Measurements from ENCODE around the gene BICC1. TPM values are rescaled to one million over a fixed set of nuclear protein-coding genes. Genes with fewer than 3 reads are reported as not detected.

The BICC1 gene
- total RNA-seq, 1 experiment from 2014 or later, result 0.52 TPM

- no peak for DNase-seq (ENCODE audit: extremely low read depth, low read depth)
Observed at GRCh38 chr10:58734116-58734515, 221.4 kb downstream of the BICC1 start.

- no peak for DNase-seq (ENCODE audit: extremely low read depth, low read depth)
Observed at GRCh38 chr10:58734664-58735063, 222.0 kb downstream of the BICC1 start.

GRCh38 chr10:58735087-58735486 lies 222.4 kb downstream of the BICC1 start:
- DNase-seq (ENCODE audit: extremely low read depth, low read depth), result no peak

GRCh38 chr10:58740620-58741369 lies 228.1 kb downstream of the BICC1 start:
- no peak for DNase-seq (ENCODE audit: extremely low read depth, low read depth)

GRCh38 chr10:58741673-58742072 lies 229.0 kb downstream of the BICC1 start:
- DNase-seq (ENCODE audit: extremely low read depth, low read depth), result no peak

- DNase-seq (ENCODE audit: extremely low read depth, low read depth), result no peak
Observed at GRCh38 chr10:58742141-58742540, 229.5 kb downstream of the BICC1 start.

GRCh38 chr10:58743466-58744115 lies 230.9 kb downstream of the BICC1 start:
- no peak for DNase-seq (ENCODE audit: extremely low read depth, low read depth)

GRCh38 chr10:58746474-58747185 lies 234.0 kb downstream of the BICC1 start:
- DNase-seq (ENCODE audit: extremely low read depth, low read depth), result no peak

GRCh38 chr10:58747687-58748086 lies 235.0 kb downstream of the BICC1 start:
- no peak for DNase-seq (ENCODE audit: extremely low read depth, low read depth)

- DNase-seq (ENCODE audit: extremely low read depth, low read depth), result no peak
Observed at GRCh38 chr10:58752665-58753064, 240.0 kb downstream of the BICC1 start.

GRCh38 chr10:58753425-58753824 lies 240.8 kb downstream of the BICC1 start:
- no peak for DNase-seq (ENCODE audit: extremely low read depth, low read depth)

- no peak for DNase-seq (ENCODE audit: extremely low read depth, low read depth)
Observed at GRCh38 chr10:58754469-58755339, 242.0 kb downstream of the BICC1 start.

- no peak for DNase-seq (ENCODE audit: extremely low read depth, low read depth)
Observed at GRCh38 chr10:58755340-58755610, 242.6 kb downstream of the BICC1 start.

GRCh38 chr10:58755677-58756076 lies 243.0 kb downstream of the BICC1 start:
- DNase-seq (ENCODE audit: extremely low read depth, low read depth), result no peak

- DNase-seq (ENCODE audit: extremely low read depth, low read depth), result no peak
Observed at GRCh38 chr10:58756130-58756719, 243.6 kb downstream of the BICC1 start.

GRCh38 chr10:58757352-58758065 lies 244.8 kb downstream of the BICC1 start:
- DNase-seq (ENCODE audit: extremely low read depth, low read depth), result no peak

- no peak for DNase-seq (ENCODE audit: extremely low read depth, low read depth)
Observed at GRCh38 chr10:58758321-58758720, 245.6 kb downstream of the BICC1 start.

GRCh38 chr10:58764087-58764747 lies 251.5 kb downstream of the BICC1 start:
- DNase-seq (ENCODE audit: extremely low read depth, low read depth), result no peak

GRCh38 chr10:58765910-58766309 lies 253.2 kb downstream of the BICC1 start:
- no peak for DNase-seq (ENCODE audit: extremely low read depth, low read depth)

Measured in NCI-H460 (cell line).